Stimulated activated memory B cell treated with anti-CD40 and anti-IgM and Interleukin-4, amounts not matched to agents 10 μg/mL and 1 μg/mL and 100 μg/mL, for 72 hours (primary cell): ENCODE data around the gene OR52E8.

ENCODE experiments used
- ATAC-seq: fragments of 150-1000 bp; cut with Tn5 transposase; 2 replicates; pipeline ENCODE4 v1.10.0; 2021
- H3K27ac Mint-ChIP-seq: one replicate; pipeline ENCODE4 v1.8.0; 2022; ENCODE audit warnings: mild to moderate bottlenecking, mixed read lengths
- H3K27me3 Mint-ChIP-seq: one replicate; pipeline ENCODE4 v1.8.0; 2022; ENCODE audit warnings: mixed read lengths
- H3K36me3 Mint-ChIP-seq: one replicate; pipeline ENCODE4 v1.8.0; 2022; ENCODE audit warnings: mixed read lengths
- H3K4me1 Mint-ChIP-seq: one replicate; pipeline ENCODE4 v1.8.0; 2022; ENCODE audit warnings: mixed read lengths
- H3K4me3 Mint-ChIP-seq: one replicate; pipeline ENCODE4 v1.8.0; 2022; ENCODE audit warnings: mild to moderate bottlenecking, moderate library complexity, mixed read lengths
- H3K9me3 Mint-ChIP-seq: one replicate; pipeline ENCODE4 v1.8.0; 2022; ENCODE audit warnings: mixed read lengths

OR52E8 gene

GRCh38 chr11:5831196-5831829 is 26.2 kb downstream of the OR52E8 start:
- no peak for ATAC-seq
- H3K27ac Mint-ChIP-seq: no peak overlapping the region

GRCh38 chr11:5818245-5818886 is 39.1 kb downstream of the OR52E8 start:
- H3K27ac Mint-ChIP-seq: peak overlapping the region; percentile 61

More at GRCh38 chr11:5831196-5831829, 26.2 kb downstream of the OR52E8 start:
- no peaks in the 10 kb centered on the region for H3K4me1 Mint-ChIP-seq
- no peak overlapping the region for H3K4me3 Mint-ChIP-seq
- H3K9me3 Mint-ChIP-seq: peaks cover 4% of the 10 kb centered on the region
- no peaks in the 10 kb centered on the region for H3K36me3 Mint-ChIP-seq
- peaks cover 29% of the 10 kb centered on the region for H3K27me3 Mint-ChIP-seq

GRCh38 chr11:5815534-5815933 is 42.0 kb downstream of the OR52E8 start:
- ATAC-seq: peak; percentile 70
- H3K4me3 Mint-ChIP-seq: no peak overlapping the region
- H3K9me3 Mint-ChIP-seq: no peaks in the 10 kb centered on the region
- H3K4me1 Mint-ChIP-seq: peaks cover 22% of the 10 kb centered on the region
- H3K27me3 Mint-ChIP-seq: no peaks in the 10 kb centered on the region
- H3K27ac Mint-ChIP-seq: no peak overlapping the region
- H3K36me3 Mint-ChIP-seq: no peaks in the 10 kb centered on the region

More at GRCh38 chr11:5818245-5818886, 39.1 kb downstream of the OR52E8 start:
- Mint-ChIP-seq H3K4me3 (peak overlapping the region; percentile 66), H3K27me3 (no peaks in the 10 kb centered on the region), H3K36me3 (no peaks in the 10 kb centered on the region), H3K9me3 (no peaks in the 10 kb centered on the region), H3K4me1 (peaks cover 22% of the 10 kb centered on the region)
- no peak for ATAC-seq

GRCh38 chr11:5809905-5810795 is 47.3 kb downstream of the OR52E8 start:
- Mint-ChIP-seq H3K4me3 (no peak overlapping the region), H3K9me3 (no peaks in the 10 kb centered on the region), H3K27me3 (peaks cover 10% of the 10 kb centered on the region), H3K36me3 (no peaks in the 10 kb centered on the region), H3K4me1 (peaks cover 22% of the 10 kb centered on the region), H3K27ac (no peak overlapping the region)
- no peak for ATAC-seq

GRCh38 chr11:5809122-5809519 is 48.4 kb downstream of the OR52E8 start:
- peak overlapping the region; percentile 32 for H3K27ac Mint-ChIP-seq
- peaks cover 4% of the 10 kb centered on the region for H3K9me3 Mint-ChIP-seq
- no peak for ATAC-seq
- H3K4me3 Mint-ChIP-seq: peak overlapping the region; percentile 80
- peaks cover 16% of the 10 kb centered on the region for H3K4me1 Mint-ChIP-seq
- H3K36me3 Mint-ChIP-seq: no peaks in the 10 kb centered on the region
- peaks cover 10% of the 10 kb centered on the region for H3K27me3 Mint-ChIP-seq

DNA sequence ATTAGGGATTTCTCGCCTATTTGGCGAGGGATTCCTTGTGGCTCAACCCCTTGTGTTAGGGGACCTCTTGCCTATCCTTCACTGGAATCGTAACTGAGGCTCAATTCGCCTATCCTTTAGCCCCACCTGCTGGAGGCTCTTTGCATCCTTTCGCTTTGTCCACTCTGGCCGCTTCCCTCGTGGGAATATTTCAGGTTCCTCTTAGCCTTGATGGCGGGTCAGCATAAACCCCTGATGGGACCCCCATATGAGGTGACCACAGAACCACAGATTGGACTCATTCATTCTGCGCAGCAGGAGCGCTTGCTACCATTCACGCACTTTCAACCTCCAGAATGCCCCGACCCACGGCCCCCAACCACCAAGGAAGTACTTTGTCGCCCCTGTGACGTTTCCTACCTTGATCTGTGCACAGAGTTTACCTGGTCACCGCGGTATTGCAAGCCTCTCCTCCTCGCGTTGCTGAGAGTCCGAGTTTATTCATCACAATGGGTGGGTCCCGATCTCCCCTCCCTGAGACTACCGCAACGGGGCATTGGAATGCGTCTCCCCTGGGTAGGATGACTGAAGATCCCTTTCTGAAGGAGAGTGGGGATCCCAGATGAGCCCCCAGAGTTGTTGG is 48.9 kb downstream of the OR52E8 start, which contains the start of gene OR52N2:
Gene OR52N2, plus strand, starts transcription at position 425 of the 622 bp plus-strand sequence. CDS start 11,412 bp downstream, outside the sequence.
- peak; percentile 89 for ATAC-seq
- Mint-ChIP-seq H3K4me3 (peak within 1 kb of the TSS; percentile 80), H3K27ac (peak within 1 kb of the TSS; percentile 32), H3K27me3 (peaks cover 10% of the 10 kb centered on the region), H3K9me3 (peaks cover 5% of the 10 kb centered on the region), H3K36me3 (no peaks in the 10 kb centered on the region), H3K4me1 (peaks cover 16% of the 10 kb centered on the region)

DNA sequence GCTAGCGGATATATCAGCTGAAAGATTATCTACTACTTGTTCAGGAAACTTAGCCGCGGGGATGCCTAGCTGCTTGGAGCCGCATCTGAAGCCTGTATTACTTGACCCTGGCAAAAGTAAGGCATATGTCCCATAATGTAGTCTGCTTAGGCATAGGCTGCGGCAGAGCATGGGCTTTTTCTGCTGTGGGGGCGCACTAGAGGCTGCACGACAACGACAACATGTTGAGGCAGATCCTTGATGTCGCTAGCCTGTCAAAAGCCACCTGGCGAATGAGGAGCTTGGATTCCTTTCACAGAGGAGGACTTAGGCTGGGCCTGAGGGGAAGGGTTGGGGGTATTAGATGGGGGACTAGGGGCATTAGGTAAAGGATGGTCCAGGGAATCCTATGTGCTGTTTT is 49.9 kb downstream of the OR52E8 start:
- H3K27me3 Mint-ChIP-seq: peaks cover 10% of the 10 kb centered on the region
- H3K36me3 Mint-ChIP-seq: no peaks in the 10 kb centered on the region
- H3K27ac Mint-ChIP-seq: no peak overlapping the region
- no peak overlapping the region for H3K4me3 Mint-ChIP-seq
- ATAC-seq: no peak
- peaks cover 9% of the 10 kb centered on the region for H3K9me3 Mint-ChIP-seq
- peaks cover 16% of the 10 kb centered on the region for H3K4me1 Mint-ChIP-seq
